Endothelial cell of umbilical vein (primary cell): ENCODE data around the gene TPST1. TPM values are rescaled to one million over a fixed set of nuclear protein-coding genes. Genes with fewer than 3 reads are reported as not detected.

Source experiments
- BruUV-seq: library from RNA; stranded (reverse); fragments of 400-500 nt; replicated peaks from 2 replicates; lab custom pipeline; 2021; lab: Mats Ljungman, UMichigan
- CTCF ChIA-PET: fragments of 300-600, 350-600 bp; sonication (Branson Sonifier 250); formaldehyde crosslinking; loops from one replicate; lab custom pipeline; 2021; ENCODE audit warnings: antibody characterized with exemption, inconsistent platforms; lab: Charles Lee
- POLR2A ChIA-PET: fragments of 300-600, 350-600 bp; sonication (Branson Sonifier 250); formaldehyde crosslinking; loops from one replicate; lab custom pipeline; 2021; ENCODE audit warnings: antibody characterized with exemption, inconsistent platforms; lab: Charles Lee
- DNase-seq: peaks from one replicate; pipeline ENCODE4 v3.0.0-alpha.2; 2011; ENCODE audit warnings: low read depth, low spot score
- FAIRE-seq: peaks from 2 replicates; lab custom pipeline; 2011; peaks lifted over from hg19 to GRCh38; lab: Jason Lieb, UNC
- H2AFZ ChIP-seq: 2 replicates; pipeline ENCODE4 v1.6.0; 2012; ENCODE audit warnings: low read depth, low read length, control low read depth, inconsistent platforms
- H3K27ac ChIP-seq: 2 replicates; pipeline ENCODE4 v1.5.1; 2011; ENCODE audit warnings: low read depth, mild to moderate bottlenecking, control low read depth, low read length, moderate library complexity; ENCODE audit not compliant: insufficient read depth
- H3K27me3 ChIP-seq, 2 experiments: 2 replicates each; pipeline versions ENCODE4 v1.6.0 to v1.6.1; 2011; ENCODE audit warnings: low read length in 2 of 2, mixed read lengths in 1 of 2; ENCODE audit not compliant: control insufficient read depth in 2 of 2, insufficient read depth in 2 of 2
- H3K36me3 ChIP-seq, 2 experiments: 2 replicates in 1 of 2; 3 replicates in 1 of 2; pipeline ENCODE4 v1.5.1; 2011; ENCODE audit warnings: low read length in 2 of 2, mild to moderate bottlenecking in 1 of 2, moderate library complexity in 1 of 2; ENCODE audit not compliant: control insufficient read depth in 2 of 2, insufficient read depth in 2 of 2; ENCODE audit errors: extremely low read depth in 1 of 2
- H3K4me1 ChIP-seq: 3 replicates; pipeline ENCODE4 v1.5.1; 2011; ENCODE audit warnings: mild to moderate bottlenecking, low read length; ENCODE audit not compliant: control insufficient read depth, insufficient read depth; ENCODE audit errors: extremely low read depth
- H3K4me2 ChIP-seq: 2 replicates; pipeline ENCODE4 v1.6.1; 2011; ENCODE audit warnings: low read length, control low read depth, mixed read lengths; ENCODE audit not compliant: insufficient read depth
- H3K4me3 ChIP-seq, 3 experiments: fragments of 200-600 bp in 1 of 3; sonication (generic), shearing (Covaris generic) in 1 of 3; replicated peaks in 1 of 3; 2 replicates each; pipeline ENCODE4 v1.5.1; 2011 to 2016; ENCODE audit warnings: control low read depth in 3 of 3, low read length in 3 of 3, mild to moderate bottlenecking in 2 of 3, inconsistent platforms in 1 of 3, low read depth in 1 of 3, moderate library complexity in 1 of 3; ENCODE audit not compliant: insufficient read depth in 1 of 3
- H3K79me2 ChIP-seq: 2 replicates; pipeline ENCODE4 v1.6.0; 2012; ENCODE audit warnings: low read length, inconsistent platforms; ENCODE audit not compliant: control insufficient read depth, insufficient read depth
- H3K9ac ChIP-seq: replicated peaks from 2 replicates; pipeline ENCODE3; 2011; ENCODE audit warnings: low read length, control low read depth; ENCODE audit not compliant: insufficient read depth; ENCODE audit errors: extremely low read depth
- H3K9me1 ChIP-seq: replicated peaks from 3 replicates; pipeline ENCODE4 v1.6.0; 2011; ENCODE audit warnings: mild to moderate bottlenecking, low read length; ENCODE audit not compliant: control insufficient read depth, insufficient read depth; ENCODE audit errors: extremely low read depth
- H3K9me3 ChIP-seq: replicated peaks from 2 replicates; pipeline ENCODE4 v1.5.1; 2012; ENCODE audit warnings: low read length, inconsistent platforms; ENCODE audit not compliant: control insufficient read depth, insufficient read depth
- H4K20me1 ChIP-seq: replicated peaks from 2 replicates; pipeline ENCODE3; 2011; ENCODE audit warnings: mild to moderate bottlenecking, low read length; ENCODE audit not compliant: control insufficient read depth, insufficient read depth; ENCODE audit errors: extremely low read depth
- CTCF ChIP-seq, 2 donors: IDR thresholded peaks; 1 replicate in 1 of 2; 2 replicates in 1 of 2; pipeline ENCODE4 v1.5.1; 2011; ENCODE audit warnings: low read length in 2 of 2, mild to moderate bottlenecking in 2 of 2, moderate library complexity in 2 of 2, control low read depth in 1 of 2, inconsistent platforms in 1 of 2, low read depth in 1 of 2; ENCODE audit not compliant: insufficient read depth in 1 of 2; ENCODE audit errors: extremely low read depth in 1 of 2
- EZH2 ChIP-seq: IDR thresholded peaks from 2 replicates; pipeline ENCODE4 v1.6.1; 2012; ENCODE audit warnings: borderline replicate concordance, low read depth, mild to moderate bottlenecking, moderate library complexity, low read length, inconsistent platforms; ENCODE audit not compliant: severe bottlenecking
- FOS ChIP-seq: IDR thresholded peaks from 2 replicates; pipeline ENCODE4 v1.6.1; 2011; ENCODE audit warnings: mild to moderate bottlenecking, low read length, moderate library complexity, borderline replicate concordance; ENCODE audit not compliant: insufficient read depth
- GATA2 ChIP-seq: IDR thresholded peaks from 2 replicates; pipeline ENCODE4 v1.7.0; 2011; ENCODE audit warnings: low read depth, mild to moderate bottlenecking, moderate library complexity, mixed read lengths, low read length; ENCODE audit not compliant: insufficient read length, insufficient read depth
- JUN ChIP-seq: IDR thresholded peaks from 2 replicates; pipeline ENCODE4 v1.6.1; 2011; ENCODE audit warnings: borderline replicate concordance, low read depth; ENCODE audit not compliant: insufficient read length, insufficient read depth
- MAX ChIP-seq: IDR thresholded peaks from 2 replicates; pipeline ENCODE4 v1.6.1; 2011; ENCODE audit not compliant: insufficient read depth, insufficient read length
- MYC ChIP-seq: IDR thresholded peaks from one replicate; pipeline ENCODE4 v1.6.1; 2011; ENCODE audit warnings: mild to moderate bottlenecking, low read depth, low read length
- POLR2A ChIP-seq: IDR thresholded peaks from 2 replicates; pipeline ENCODE4 v1.6.1; 2012; ENCODE audit warnings: low read depth, mild to moderate bottlenecking, control low read depth, low read length
- POLR2AphosphoS5 ChIP-seq: IDR thresholded peaks from 2 replicates; pipeline ENCODE4 v1.6.1; 2012; ENCODE audit warnings: low read depth, mild to moderate bottlenecking, control low read depth, low read length, moderate library complexity; ENCODE audit not compliant: insufficient read depth
- dilution Hi-C: fragments of 300-500 bp; cut with MboI; formaldehyde crosslinking; loops from one replicate; pipeline ENCODE4 v1.15.0; 2019; ENCODE audit warnings: low sequenced_read_pairs; ENCODE audit not compliant: extremely low pct_ligation_motif_present
- intact Hi-C: fragments of 100-400 bp; cut with micrococcal nuclease; formaldehyde crosslinking; loops from one replicate; pipeline ENCODE4 v1.10.0; 2022
- polyA plus RNA-seq, 4 experiments: library from polyadenylated mRNA; depleted of rRNA in 3 of 4; stranded (reverse) in 3 of 4; unstranded in 1 of 4; fragments of >200 nt; gene quantifications; 2 replicates each; pipeline versions ENCODE4 v1.2.1 to v1.2.3, GENCODE V29; 2011 to 2012; ENCODE audit warnings: missing spikeins in 1 of 4
- total RNA-seq: library from RNA; stranded (reverse); gene quantifications from 2 replicates; pipeline ENCODE4 v1.2.3, GENCODE V29; 2021

Gene TPST1
- total and polyA plus RNA-seq, 2 donors (not counting 3 experiments of a cell fraction or from before 2014, with no cell fraction given) = 18.7 to 21.0 TPM

GRCh38 chr7:66326501-66327215 is 121.5 kb downstream of the TPST1 start:
- no peak overlapping the region for H3K9ac ChIP-seq
- H3K4me2 ChIP-seq = no peak overlapping the region
- no peaks in the 10 kb centered on the region for H3K36me3 ChIP-seq
- H3K79me2 ChIP-seq = no peaks in the 10 kb centered on the region
- POLR2A ChIA-PET = no interaction called here
- TF ChIP-seq JUN = no peak
- no peak for TF ChIP-seq CTCF (IDR thresholded peaks at IDR 0.05; ENCODE audit: extremely low read depth in 1 of 2, insufficient read depth in 1 of 2, low read depth in 1 of 2, low read length in 2 of 2)
- TF ChIP-seq GATA2 = no peak
- no peak for TF ChIP-seq POLR2AphosphoS5
- no peak for TF ChIP-seq POLR2A
- TF ChIP-seq MYC = no peak
- no peak for TF ChIP-seq MAX
- TF ChIP-seq FOS = no peak
- no peak for TF ChIP-seq EZH2
- no peak overlapping the region for H3K4me3 ChIP-seq
- H3K9me1 ChIP-seq = no peaks in the 10 kb centered on the region
- H3K9me3 ChIP-seq = no peaks in the 10 kb centered on the region
- DNase-seq (peak; percentile 85), FAIRE-seq (peak; percentile 35)
- dilution Hi-C loops = no loop called here
- H2AFZ ChIP-seq = no peak overlapping the region
- intact Hi-C loops = no loop called here
- BruUV-seq = no TSS peak
- peak overlapping the region; percentile 53 for H3K27ac ChIP-seq
- H4K20me1 ChIP-seq = no peaks in the 10 kb centered on the region
- CTCF ChIA-PET = no interaction called here
- no peaks in the 10 kb centered on the region for H3K27me3 ChIP-seq
- peaks cover 12% of the 10 kb centered on the region for H3K4me1 ChIP-seq
